Glomerular visceral epithelial cell (primary cell): ENCODE results near the gene PKN2.
"Not testable (repeated sequence)": the region's sequence is repeated elsewhere in the genome, so short reads cannot be mapped to it uniquely, and the experiment has no call there.

Experiments
- DNase-seq: peaks from one replicate; pipeline ENCODE4 v3.0.0-alpha.2; 2016; ENCODE audit errors: extremely low spot score

Gene PKN2

DNA sequence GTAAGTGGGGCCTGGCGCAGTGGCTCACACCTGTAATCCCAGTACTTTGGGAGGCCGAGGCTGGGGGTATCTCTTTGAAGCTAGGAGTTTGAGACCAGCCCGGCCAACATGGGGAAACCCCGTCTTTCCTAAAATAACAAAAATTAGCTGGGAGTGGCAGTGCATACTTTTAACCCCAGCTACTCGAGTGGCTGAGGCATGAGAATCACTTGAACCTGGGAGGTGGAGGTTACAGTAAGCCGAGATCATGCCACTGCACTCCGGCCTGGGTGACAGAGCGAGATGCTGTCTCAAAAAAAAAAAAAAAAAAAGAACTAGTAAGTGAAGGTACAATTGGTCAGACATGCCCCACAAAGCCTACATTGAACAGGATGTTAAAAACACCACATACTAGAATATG lies 196.6 kb downstream of the PKN2 start:
- not testable (repeated sequence) for DNase-seq

DNA sequence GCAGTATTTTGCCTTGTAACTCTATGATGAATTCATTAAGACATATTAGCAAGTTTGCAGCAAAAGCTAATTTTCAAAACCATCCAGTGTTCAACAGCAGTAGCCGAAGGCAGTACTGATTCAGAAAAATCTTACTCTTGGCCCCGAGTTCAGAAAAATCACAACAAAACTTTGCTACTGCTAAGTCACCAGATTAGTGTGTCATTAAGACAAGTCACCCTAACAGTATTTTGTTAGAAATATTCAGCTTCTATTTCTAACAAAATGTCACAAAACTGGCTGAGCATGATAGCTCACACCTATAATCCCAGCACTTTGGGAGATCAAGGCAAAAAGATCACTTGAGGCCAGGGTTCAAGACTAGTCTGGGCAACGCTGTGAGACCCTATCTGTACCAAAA lies 199.1 kb downstream of the PKN2 start:
- DNase-seq, result no peak
